ENCODE results near the gene EHD4.

Gene EHD4

DNA sequence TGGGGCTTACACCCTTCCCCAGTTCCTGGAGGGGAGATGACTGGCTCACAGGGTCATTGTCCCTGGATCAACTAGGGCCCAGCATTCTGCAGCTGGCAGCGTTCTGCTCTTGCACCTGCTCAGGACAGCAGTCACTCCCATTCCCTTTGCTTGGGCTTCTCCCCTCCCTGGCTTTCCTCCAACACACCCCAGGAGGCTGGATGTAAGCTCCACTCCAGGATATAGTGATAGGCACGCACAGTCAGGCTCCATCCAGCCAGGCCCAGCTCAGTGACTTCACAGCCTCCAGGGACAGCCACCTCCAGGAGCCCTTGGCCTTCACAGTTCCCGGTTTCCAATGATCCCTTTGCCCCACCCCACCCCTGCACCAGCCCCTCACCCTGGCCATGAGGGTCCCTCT, 80.4 kb downstream of the EHD4 start:
- no peak overlapping the region for H3K27ac ChIP-seq (ENCODE audit: extremely low read depth, low read depth, low read length)
- H3K4me1 ChIP-seq (ENCODE audit: control insufficient read depth, insufficient read depth, low read length), result peaks cover 7% of the 10 kb centered on the region
- TF ChIP-seq ZNF423 (tag by site-specific recombination; IDR thresholded peaks at IDR 0.05) (peak; percentile 70; the same call in 1 of the 2 replicates), ZNF600 (tag by site-specific recombination; IDR thresholded peaks at IDR 0.05) (peak; percentile 79; the same call in 1 of the 2 replicates), ZNF221 (tag by site-specific recombination; IDR thresholded peaks at IDR 0.05; ENCODE audit: borderline replicate concordance) (no peak), GLIS1 (tag by site-specific recombination; IDR thresholded peaks at IDR 0.05) (peak; percentile 80), ZIC2 (tag by site-specific recombination; IDR thresholded peaks at IDR 0.05) (peak; percentile 77)
- POLR2A ChIA-PET, result interaction anchor here (1.0 kb wide), 1 partner anchor 118 kb away, joined by 3 read pairs; the partner anchor contains the start of gene MAPKBP1
- H3K36me3 ChIP-seq (ENCODE audit: control insufficient read depth in 2 of 2, insufficient read depth in 1 of 2, low read length in 2 of 2), result no peaks in the 10 kb centered on the region
- H3K4me3 ChIP-seq (ENCODE audit: low read depth, low read length), result no peak overlapping the region
- H3K9me3 ChIP-seq (ENCODE audit: control insufficient read depth, insufficient read depth, low read depth, low read length), result no peaks in the 10 kb centered on the region
- CTCF ChIA-PET, result interaction anchor here (0.6 to 3.8 kb wide), 2 partner anchors 12 to 1042 kb away, joined by 3 to 10 read pairs; no protein-coding TSS in a partner anchor

DNA sequence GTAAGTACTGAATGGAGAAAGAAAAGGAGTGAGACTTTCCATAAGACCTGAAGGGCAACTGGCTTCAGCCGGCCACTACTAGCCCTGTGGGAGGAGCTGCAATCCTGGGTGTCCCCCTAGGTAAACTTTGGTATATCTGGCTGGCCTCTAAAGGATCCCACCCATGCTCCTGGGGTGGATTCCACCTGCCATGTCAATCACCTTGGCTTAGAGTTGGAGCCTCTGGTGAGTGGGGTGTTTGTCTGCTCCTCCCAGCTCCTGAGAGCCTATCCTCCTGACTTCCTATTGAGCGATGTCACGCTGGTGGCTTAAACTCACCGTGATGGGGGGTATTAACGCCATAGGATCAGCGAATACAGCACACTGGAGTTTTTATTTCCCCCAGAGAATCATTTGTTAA, 81.1 kb downstream of the EHD4 start:
- Histone ChIP-seq H3K4me1 (ENCODE audit: control insufficient read depth, insufficient read depth, low read length) (peaks cover 7% of the 10 kb centered on the region), H3K36me3 (ENCODE audit: control insufficient read depth in 2 of 2, insufficient read depth in 1 of 2, low read length in 2 of 2) (no peaks in the 10 kb centered on the region), H3K9me3 (ENCODE audit: control insufficient read depth, insufficient read depth, low read depth, low read length) (no peaks in the 10 kb centered on the region), H3K4me3 (ENCODE audit: low read depth, low read length) (no peak overlapping the region), H3K27ac (ENCODE audit: extremely low read depth, low read depth, low read length) (no peak overlapping the region)
- POLR2A ChIA-PET, result no interaction called here
- CTCF ChIA-PET, result interaction anchor here (3.8 kb wide), 1 partner anchor 13 kb away, joined by 10 read pairs; no protein-coding TSS in a partner anchor
- TF ChIP-seq, protein P1, sequence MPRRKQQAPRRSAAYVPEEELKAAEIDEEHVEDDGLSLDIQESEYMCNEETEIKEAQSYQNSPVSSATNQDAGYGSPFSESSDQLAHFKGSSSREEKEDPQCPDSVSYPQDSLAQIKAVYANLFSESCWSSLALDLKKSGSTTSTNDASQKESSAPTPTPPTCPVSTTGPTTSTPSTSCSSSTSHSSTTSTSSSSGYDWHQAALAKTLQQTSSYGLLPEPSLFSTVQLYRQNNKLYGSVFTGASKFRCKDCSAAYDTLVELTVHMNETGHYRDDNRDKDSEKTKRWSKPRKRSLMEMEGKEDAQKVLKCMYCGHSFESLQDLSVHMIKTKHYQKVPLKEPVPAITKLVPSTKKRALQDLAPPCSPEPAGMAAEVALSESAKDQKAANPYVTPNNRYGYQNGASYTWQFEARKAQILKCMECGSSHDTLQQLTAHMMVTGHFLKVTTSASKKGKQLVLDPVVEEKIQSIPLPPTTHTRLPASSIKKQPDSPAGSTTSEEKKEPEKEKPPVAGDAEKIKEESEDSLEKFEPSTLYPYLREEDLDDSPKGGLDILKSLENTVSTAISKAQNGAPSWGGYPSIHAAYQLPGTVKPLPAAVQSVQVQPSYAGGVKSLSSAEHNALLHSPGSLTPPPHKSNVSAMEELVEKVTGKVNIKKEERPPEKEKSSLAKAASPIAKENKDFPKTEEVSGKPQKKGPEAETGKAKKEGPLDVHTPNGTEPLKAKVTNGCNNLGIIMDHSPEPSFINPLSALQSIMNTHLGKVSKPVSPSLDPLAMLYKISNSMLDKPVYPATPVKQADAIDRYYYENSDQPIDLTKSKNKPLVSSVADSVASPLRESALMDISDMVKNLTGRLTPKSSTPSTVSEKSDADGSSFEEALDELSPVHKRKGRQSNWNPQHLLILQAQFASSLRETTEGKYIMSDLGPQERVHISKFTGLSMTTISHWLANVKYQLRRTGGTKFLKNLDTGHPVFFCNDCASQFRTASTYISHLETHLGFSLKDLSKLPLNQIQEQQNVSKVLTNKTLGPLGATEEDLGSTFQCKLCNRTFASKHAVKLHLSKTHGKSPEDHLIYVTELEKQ (tag by site-specific recombination; IDR thresholded peaks at IDR 0.05; ENCODE audit: borderline replicate concordance), result no peak
- TF ChIP-seq MYNN (tag by site-specific recombination; IDR thresholded peaks at IDR 0.05; ENCODE audit: borderline replicate concordance), result no peak
- TF ChIP-seq ZSCAN16 (tag by site-specific recombination; IDR thresholded peaks at IDR 0.05), result no peak
- TF ChIP-seq ZEB2 (tag by site-specific recombination; IDR thresholded peaks at IDR 0.05), result no peak
- no peak for TF ChIP-seq ZNF169 (tag by site-specific recombination; IDR thresholded peaks at IDR 0.05)
- TF ChIP-seq ZNF548 (tag by site-specific recombination; IDR thresholded peaks at IDR 0.05), result no peak
- TF ChIP-seq ZNF133 (tag by site-specific recombination; IDR thresholded peaks at IDR 0.05), result no peak
- no peak for TF ChIP-seq ZNF10 (tag by site-specific recombination; IDR thresholded peaks at IDR 0.05)
- TF ChIP-seq, protein P2, sequence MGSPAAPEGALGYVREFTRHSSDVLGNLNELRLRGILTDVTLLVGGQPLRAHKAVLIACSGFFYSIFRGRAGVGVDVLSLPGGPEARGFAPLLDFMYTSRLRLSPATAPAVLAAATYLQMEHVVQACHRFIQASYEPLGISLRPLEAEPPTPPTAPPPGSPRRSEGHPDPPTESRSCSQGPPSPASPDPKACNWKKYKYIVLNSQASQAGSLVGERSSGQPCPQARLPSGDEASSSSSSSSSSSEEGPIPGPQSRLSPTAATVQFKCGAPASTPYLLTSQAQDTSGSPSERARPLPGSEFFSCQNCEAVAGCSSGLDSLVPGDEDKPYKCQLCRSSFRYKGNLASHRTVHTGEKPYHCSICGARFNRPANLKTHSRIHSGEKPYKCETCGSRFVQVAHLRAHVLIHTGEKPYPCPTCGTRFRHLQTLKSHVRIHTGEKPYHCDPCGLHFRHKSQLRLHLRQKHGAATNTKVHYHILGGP (tag by site-specific recombination; IDR thresholded peaks at IDR 0.05), result no peak
- TF ChIP-seq, protein P3, sequence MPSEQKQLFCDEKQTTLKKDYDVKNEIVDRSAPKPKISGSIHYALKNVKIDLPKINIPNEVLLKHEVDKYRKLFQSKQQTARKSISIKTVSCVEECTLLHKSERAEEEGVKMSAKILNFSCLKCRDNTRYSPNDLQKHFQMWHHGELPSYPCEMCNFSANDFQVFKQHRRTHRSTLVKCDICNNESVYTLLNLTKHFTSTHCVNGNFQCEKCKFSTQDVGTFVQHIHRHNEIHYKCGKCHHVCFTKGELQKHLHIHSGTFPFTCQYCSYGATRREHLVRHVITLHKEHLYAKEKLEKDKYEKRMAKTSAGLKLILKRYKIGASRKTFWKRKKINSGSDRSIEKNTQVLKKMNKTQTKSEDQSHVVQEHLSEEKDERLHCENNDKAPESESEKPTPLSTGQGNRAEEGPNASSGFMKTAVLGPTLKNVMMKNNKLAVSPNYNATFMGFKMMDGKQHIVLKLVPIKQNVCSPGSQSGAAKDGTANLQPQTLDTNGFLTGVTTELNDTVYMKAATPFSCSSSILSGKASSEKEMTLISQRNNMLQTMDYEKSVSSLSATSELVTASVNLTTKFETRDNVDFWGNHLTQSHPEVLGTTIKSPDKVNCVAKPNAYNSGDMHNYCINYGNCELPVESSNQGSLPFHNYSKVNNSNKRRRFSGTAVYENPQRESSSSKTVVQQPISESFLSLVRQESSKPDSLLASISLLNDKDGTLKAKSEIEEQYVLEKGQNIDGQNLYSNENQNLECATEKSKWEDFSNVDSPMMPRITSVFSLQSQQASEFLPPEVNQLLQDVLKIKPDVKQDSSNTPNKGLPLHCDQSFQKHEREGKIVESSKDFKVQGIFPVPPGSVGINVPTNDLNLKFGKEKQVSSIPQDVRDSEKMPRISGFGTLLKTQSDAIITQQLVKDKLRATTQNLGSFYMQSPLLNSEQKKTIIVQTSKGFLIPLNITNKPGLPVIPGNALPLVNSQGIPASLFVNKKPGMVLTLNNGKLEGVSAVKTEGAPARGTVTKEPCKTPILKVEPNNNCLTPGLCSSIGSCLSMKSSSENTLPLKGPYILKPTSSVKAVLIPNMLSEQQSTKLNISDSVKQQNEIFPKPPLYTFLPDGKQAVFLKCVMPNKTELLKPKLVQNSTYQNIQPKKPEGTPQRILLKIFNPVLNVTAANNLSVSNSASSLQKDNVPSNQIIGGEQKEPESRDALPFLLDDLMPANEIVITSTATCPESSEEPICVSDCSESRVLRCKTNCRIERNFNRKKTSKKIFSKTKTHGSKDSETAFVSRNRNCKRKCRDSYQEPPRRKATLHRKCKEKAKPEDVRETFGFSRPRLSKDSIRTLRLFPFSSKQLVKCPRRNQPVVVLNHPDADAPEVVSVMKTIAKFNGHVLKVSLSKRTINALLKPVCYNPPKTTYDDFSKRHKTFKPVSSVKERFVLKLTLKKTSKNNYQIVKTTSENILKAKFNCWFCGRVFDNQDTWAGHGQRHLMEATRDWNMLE (tag by site-specific recombination; conservative IDR thresholded peaks at IDR 0.05; ENCODE audit: low read depth), result no peak
- no peak for TF ChIP-seq ZNF658 (tag by site-specific recombination; IDR thresholded peaks at IDR 0.05)
- TF ChIP-seq, protein P4, sequence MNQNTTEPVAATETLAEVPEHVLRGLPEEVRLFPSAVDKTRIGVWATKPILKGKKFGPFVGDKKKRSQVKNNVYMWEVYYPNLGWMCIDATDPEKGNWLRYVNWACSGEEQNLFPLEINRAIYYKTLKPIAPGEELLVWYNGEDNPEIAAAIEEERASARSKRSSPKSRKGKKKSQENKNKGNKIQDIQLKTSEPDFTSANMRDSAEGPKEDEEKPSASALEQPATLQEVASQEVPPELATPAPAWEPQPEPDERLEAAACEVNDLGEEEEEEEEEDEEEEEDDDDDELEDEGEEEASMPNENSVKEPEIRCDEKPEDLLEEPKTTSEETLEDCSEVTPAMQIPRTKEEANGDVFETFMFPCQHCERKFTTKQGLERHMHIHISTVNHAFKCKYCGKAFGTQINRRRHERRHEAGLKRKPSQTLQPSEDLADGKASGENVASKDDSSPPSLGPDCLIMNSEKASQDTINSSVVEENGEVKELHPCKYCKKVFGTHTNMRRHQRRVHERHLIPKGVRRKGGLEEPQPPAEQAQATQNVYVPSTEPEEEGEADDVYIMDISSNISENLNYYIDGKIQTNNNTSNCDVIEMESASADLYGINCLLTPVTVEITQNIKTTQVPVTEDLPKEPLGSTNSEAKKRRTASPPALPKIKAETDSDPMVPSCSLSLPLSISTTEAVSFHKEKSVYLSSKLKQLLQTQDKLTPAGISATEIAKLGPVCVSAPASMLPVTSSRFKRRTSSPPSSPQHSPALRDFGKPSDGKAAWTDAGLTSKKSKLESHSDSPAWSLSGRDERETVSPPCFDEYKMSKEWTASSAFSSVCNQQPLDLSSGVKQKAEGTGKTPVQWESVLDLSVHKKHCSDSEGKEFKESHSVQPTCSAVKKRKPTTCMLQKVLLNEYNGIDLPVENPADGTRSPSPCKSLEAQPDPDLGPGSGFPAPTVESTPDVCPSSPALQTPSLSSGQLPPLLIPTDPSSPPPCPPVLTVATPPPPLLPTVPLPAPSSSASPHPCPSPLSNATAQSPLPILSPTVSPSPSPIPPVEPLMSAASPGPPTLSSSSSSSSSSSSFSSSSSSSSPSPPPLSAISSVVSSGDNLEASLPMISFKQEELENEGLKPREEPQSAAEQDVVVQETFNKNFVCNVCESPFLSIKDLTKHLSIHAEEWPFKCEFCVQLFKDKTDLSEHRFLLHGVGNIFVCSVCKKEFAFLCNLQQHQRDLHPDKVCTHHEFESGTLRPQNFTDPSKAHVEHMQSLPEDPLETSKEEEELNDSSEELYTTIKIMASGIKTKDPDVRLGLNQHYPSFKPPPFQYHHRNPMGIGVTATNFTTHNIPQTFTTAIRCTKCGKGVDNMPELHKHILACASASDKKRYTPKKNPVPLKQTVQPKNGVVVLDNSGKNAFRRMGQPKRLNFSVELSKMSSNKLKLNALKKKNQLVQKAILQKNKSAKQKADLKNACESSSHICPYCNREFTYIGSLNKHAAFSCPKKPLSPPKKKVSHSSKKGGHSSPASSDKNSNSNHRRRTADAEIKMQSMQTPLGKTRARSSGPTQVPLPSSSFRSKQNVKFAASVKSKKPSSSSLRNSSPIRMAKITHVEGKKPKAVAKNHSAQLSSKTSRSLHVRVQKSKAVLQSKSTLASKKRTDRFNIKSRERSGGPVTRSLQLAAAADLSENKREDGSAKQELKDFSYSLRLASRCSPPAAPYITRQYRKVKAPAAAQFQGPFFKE (tag by site-specific recombination; IDR thresholded peaks at IDR 0.05; ENCODE audit: borderline replicate concordance), result no peak

Data from HEK293 (cell line).